Right lobe of liver (tissue), 6 donors: ENCODE measurements around the gene CRIP1. TPM values are rescaled to one million over a fixed set of nuclear protein-coding genes. Genes with fewer than 3 reads are reported as not detected.

Experiments
- ATAC-seq, 4 donors: fragments of 200-7000 bp; cut with Tn5 transposase; one replicate each; pipeline ENCODE4 v1.9.1; 2020; ENCODE audit warnings: mild to moderate bottlenecking in 4 of 4, moderate library complexity in 4 of 4
- DNase-seq, 3 donors: peaks; one replicate each; pipeline ENCODE4 v3.0.0-alpha.2; 2020
- H3K27ac ChIP-seq, 3 donors: fragments of 200-600 bp; one replicate each; pipeline ENCODE4 v1.8.0; 2022
- H3K27me3 ChIP-seq, 2 donors: fragments of 200-600 bp; one replicate each; pipeline ENCODE4 v1.8.0; 2022
- H3K36me3 ChIP-seq, 4 donors: fragments of 200-600 bp; sonication (generic) in 1 of 4; one replicate each; pipeline versions ENCODE4 v1.5.1 to v1.8.0; 2017 to 2022; ENCODE audit warnings: control low read depth in 1 of 4
- H3K4me1 ChIP-seq, 4 donors: fragments of 200-600 bp; sonication (generic) in 1 of 4; one replicate each; pipeline versions ENCODE4 v1.5.1 to v1.8.0; 2017 to 2022; ENCODE audit warnings: control low read depth in 1 of 4
- H3K4me3 ChIP-seq, 3 donors: fragments of 200-600 bp; one replicate each; pipeline ENCODE4 v1.8.0; 2022
- H3K9me3 ChIP-seq, 4 donors: fragments of 200-600 bp; sonication (generic) in 1 of 4; one replicate each; pipeline versions ENCODE4 v1.5.1 to v1.8.0; 2017 to 2022; ENCODE audit warnings: control low read depth in 1 of 4
- CTCF ChIP-seq, 4 donors: fragments of 200-600 bp in 3 of 4; fragments of 450-650 bp in 1 of 4; IDR thresholded peaks; one replicate each; pipeline versions ENCODE4 v1.5.1 to v1.8.0; 2016 to 2022; ENCODE audit warnings: antibody characterized with exemption in 4 of 4, mild to moderate bottlenecking in 2 of 4
- POLR2A ChIP-seq: fragments of 450-650 bp; IDR thresholded peaks from one replicate; pipeline ENCODE4 v1.6.1; 2017; ENCODE audit warnings: antibody characterized with exemption, mild to moderate bottlenecking
- WGBS: methylation state at CpG from one replicate; pipeline ENCODE4 v1.1.6; 2018; ENCODE audit warnings: low coverage, low lambda C conversion rate; ENCODE audit not compliant: insufficient coverage; ENCODE audit errors: missing lambda C conversion rate; 5-methylcytosine and 5-hydroxymethylcytosine counted together
- intact Hi-C, 2 donors: fragments of 100-400 bp; cut with DNase I; formaldehyde crosslinking; loops; one replicate each; pipeline versions ENCODE4 v1.11.2 to v1.14.1; 2022
- total RNA-seq, 6 experiments: library from RNA; depleted of rRNA in 2 of 6; stranded (reverse); fragments of >200 nt in 2 of 6; fragmentation: NEBNext Ultra II Directional in 3 of 6; extraction: Animal tissue kit (Norgen Biotek cat#: 25700) in 3 of 6; gene quantifications; one replicate each; pipeline versions ENCODE4 v1.1.0 to v1.2.4, GENCODE V29; 2016 to 2023
- donor health status: DM: no; HTN: yes; CAD: no.
- donor health status: DM: no; HTN: no; CAD: no.
- donor health status: DM: no; HTN: no; CAD: no.
- donor health status: DM: no; HTN: yes; CAD: no.
- donor health status: DM: no; HTN: yes; CAD: no.

The CRIP1 gene
- total RNA-seq, 6 experiments from 2014 or later = 0.79 to 5.4 (median 2.7) TPM

DNA sequence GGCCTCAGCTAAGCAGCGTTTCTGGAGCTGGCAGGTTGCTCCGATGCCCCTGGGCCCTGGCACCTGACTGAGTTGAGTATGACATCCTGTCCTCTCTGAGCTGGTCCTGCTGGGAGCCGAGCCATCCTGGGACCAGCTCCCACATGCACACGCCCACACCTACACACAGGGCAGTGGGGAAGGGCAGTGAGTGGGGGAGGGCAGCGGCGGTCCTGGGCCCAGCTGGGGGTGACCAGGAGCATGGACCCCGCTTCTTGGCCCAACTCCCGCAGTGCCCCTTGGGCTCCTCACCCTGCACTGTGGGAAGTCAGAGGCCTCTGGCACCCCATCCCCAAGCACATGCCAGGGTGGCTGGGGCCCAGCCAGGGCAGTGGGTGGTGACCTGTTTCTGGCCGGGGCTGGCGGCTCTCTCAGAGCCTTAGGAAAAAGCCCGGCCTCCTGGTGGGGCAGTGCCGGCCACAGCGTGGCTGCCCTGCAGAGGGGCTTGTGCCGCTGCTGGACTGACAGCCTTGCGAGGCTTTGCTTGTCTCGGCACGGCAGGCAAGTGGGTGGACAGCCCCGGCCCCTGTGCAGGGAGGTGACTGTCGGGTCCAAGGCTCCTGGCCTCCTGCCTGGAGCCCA is 18.0 kb upstream of the CRIP1 start:
- ATAC-seq (peak; percentile 68 to 83 (median 70)), DNase-seq (peak in 2 of 3 donors; percentile 82 to 86)
- H3K27ac ChIP-seq = peak overlapping the region in 1 of 3 donors; percentile 55
- intact Hi-C loops = no loop called here
- H3K4me3 ChIP-seq = no peak overlapping the region
- WGBS = 10% methylated on average over 2 of the region's 19 CpGs
- TF ChIP-seq CTCF (IDR thresholded peaks at IDR 0.05) (no peak), POLR2A (no peak)
- peaks cover 0 to 17% (median 2%) of the 10 kb centered on the region in 4 donors for H3K36me3 ChIP-seq
- H3K27me3 ChIP-seq = no peaks in the 10 kb centered on the region
- H3K9me3 ChIP-seq = no peaks in the 10 kb centered on the region
- H3K4me1 ChIP-seq = peaks cover 0 to 23% (median 3%) of the 10 kb centered on the region in 4 donors

DNA sequence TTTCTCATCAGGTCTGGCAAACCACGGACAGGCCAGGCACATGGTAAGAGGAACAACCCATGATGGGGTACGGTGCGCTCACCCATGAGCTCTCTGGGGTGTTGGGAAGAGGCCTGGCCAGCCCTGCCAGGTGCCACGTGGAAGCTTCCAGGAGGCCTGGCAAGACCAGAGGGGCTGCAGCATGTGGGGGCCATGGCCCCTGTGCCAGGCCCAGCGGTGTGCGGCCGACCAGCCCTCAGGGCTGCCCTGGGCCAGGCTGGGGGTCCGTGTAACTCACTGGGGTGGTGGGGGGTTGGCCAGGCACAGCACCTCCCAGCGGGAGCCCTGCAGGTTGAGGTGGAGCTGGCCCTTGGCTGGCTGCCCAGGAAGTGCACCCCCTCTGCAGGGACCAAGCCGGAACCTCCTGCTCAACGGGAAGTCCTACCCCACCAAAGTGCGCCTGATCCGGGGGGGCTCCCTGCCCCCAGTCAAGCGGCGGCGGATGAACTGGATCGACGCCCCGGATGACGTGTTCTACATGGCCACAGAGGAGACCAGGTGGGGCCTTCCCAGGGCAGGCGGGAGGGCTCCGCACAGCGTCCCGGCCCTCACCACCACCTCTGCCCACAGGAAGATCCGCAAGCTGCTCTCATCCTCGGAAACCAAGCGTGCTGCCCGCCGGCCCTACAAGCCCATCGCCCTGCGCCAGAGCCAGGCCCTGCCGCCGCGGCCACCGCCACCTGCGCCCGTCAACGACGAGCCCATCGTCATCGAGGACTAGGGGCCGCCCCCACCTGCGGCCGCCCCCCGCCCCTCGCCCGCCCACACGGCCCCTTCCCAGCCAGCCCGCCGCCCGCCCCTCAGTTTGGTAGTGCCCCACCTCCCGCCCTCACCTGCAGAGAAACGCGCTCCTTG is 17.0 kb upstream of the CRIP1 start:
- TF ChIP-seq POLR2A (no peak), CTCF (IDR thresholded peaks at IDR 0.05) (no peak)
- DNase-seq = no peak
- H3K4me1 ChIP-seq = peaks cover 0 to 29% (median 3%) of the 10 kb centered on the region in 4 donors
- peak overlapping the region in 1 of 3 donors; percentile 55 for H3K27ac ChIP-seq
- WGBS = 92% methylated on average over 10 of the region's 54 CpGs
- intact Hi-C loops = no loop called here
- no peaks in the 10 kb centered on the region for H3K9me3 ChIP-seq
- H3K27me3 ChIP-seq = no peaks in the 10 kb centered on the region
- H3K36me3 ChIP-seq = peaks cover 0 to 9% (median 0%) of the 10 kb centered on the region in 4 donors
- ATAC-seq = no peak
- no peak overlapping the region for H3K4me3 ChIP-seq

DNA sequence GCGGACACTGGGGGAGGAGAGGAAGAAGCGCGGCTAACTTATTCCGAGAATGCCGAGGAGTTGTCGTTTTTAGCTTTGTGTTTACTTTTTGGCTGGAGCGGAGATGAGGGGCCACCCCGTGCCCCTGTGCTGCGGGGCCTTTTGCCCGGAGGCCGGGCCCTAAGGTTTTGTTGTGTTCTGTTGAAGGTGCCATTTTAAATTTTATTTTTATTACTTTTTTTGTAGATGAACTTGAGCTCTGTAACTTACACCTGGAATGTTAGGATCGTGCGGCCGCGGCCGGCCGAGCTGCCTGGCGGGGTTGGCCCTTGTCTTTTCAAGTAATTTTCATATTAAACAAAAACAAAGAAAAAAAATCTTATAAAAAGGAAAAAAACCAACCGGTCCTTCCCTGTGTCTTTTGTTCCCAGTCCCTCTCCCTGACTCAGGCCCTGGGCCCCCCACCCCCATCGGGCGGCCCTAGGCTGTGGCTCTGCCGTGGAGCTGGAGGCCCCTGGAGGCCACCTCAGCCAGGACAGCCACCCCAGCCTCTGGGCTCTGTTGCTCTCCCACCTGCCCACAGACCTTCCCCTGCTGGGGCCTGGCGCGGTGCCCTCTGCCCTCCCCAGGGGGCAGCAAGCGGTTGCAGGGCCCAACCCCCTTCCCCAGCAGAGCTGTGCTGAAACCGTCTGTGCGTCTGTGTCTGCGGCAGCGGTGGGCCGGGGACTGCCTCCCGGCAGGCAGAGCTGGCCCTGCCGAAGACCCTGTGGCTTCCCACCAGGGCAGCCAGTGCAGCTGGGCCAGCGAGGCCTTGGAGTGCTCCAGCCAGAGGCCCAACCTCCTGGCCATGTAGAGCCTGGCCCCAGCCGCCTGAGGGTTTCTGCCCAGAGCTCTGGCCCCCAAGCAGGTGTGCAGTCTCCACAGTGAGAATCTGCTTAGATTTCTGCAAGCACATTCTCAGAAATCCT is 16.1 kb upstream of the CRIP1 start:
- H3K27ac ChIP-seq = no peak overlapping the region
- DNase-seq = no peak

More for the DNA sequence above, 16.1 kb upstream of the CRIP1 start:
- Histone ChIP-seq H3K27me3 (no peaks in the 10 kb centered on the region), H3K36me3 (peaks cover 0 to 5% (median 0%) of the 10 kb centered on the region in 4 donors), H3K4me3 (no peak overlapping the region), H3K4me1 (peaks cover 0 to 39% (median 5%) of the 10 kb centered on the region in 4 donors), H3K9me3 (no peaks in the 10 kb centered on the region)
- no peak for ATAC-seq
- TF ChIP-seq POLR2A = no peak
- no peak for TF ChIP-seq CTCF (IDR thresholded peaks at IDR 0.05)
- intact Hi-C loops = no loop called here
- 85% methylated on average over 16 of the region's 34 CpGs for WGBS
